ENCODE measurements around the gene SRGAP3.

Gene SRGAP3

DNA sequence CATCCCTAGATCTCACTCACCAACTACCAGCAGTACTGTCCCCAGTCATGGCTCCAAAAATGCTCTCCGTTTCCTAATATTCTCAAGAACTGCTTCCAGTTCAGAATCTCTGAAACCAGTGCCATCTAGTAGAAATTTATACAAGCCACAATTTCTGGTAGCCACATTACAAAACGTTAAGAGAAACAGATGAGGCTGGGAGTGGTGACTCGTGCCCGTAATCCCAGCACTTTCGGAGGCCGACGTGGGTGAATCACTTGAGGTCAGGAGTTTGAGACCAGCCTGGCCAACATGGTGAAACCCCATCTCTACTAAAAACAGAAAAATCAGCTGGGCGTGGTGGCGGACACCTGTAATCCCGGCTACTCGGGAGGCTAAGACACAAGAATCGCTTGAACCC lies 207.8 kb downstream of the SRGAP3 start:
- Histone ChIP-seq H3K27ac (ENCODE audit: low read depth, low read length, poor library complexity, severe bottlenecking) (no peak overlapping the region), H3K27me3 (ENCODE audit: insufficient read depth, low read length) (no peaks in the 10 kb centered on the region), H2AFZ (ENCODE audit: low read length) (no peak overlapping the region), H3K9me2 (ENCODE audit: low read depth, low read length) (no peaks in the 10 kb centered on the region), H3K4me3 (ENCODE audit: low read depth, low read length, poor library complexity, severe bottlenecking) (no peak overlapping the region), H3K4me1 (ENCODE audit: insufficient read depth, low read length, severe bottlenecking) (no peaks in the 10 kb centered on the region), H4K20me1 (ENCODE audit: insufficient read depth, low read length) (no peaks in the 10 kb centered on the region), H3K36me3 (ENCODE audit: insufficient read depth, low read length) (no peaks in the 10 kb centered on the region), H3K9me3 (ENCODE audit: low read length) (no peaks in the 10 kb centered on the region), H3K9ac (ENCODE audit: low read length) (no peak overlapping the region), H3F3A (ENCODE audit: insufficient read depth, low read length) (no peaks in the 10 kb centered on the region), H3K4me2 (ENCODE audit: low read length) (no peak overlapping the region), H3K79me2 (ENCODE audit: insufficient read depth, low read length) (no peaks in the 10 kb centered on the region)
- no peak for TF ChIP-seq EZH2 (IDR thresholded peaks at IDR 0.05; ENCODE audit: borderline replicate concordance, low read length)
- TF ChIP-seq CTCF (IDR thresholded peaks at IDR 0.05; ENCODE audit: low read length), result no peak

- TF ChIP-seq EZH2 (IDR thresholded peaks at IDR 0.05; ENCODE audit: borderline replicate concordance, low read length) (no peak), CTCF (IDR thresholded peaks at IDR 0.05; ENCODE audit: low read length) (no peak)
- Histone ChIP-seq H3K4me3 (ENCODE audit: low read depth, low read length, poor library complexity, severe bottlenecking) (no peak overlapping the region), H4K20me1 (ENCODE audit: insufficient read depth, low read length) (no peaks in the 10 kb centered on the region), H3K27me3 (ENCODE audit: insufficient read depth, low read length) (no peaks in the 10 kb centered on the region), H3K9ac (ENCODE audit: low read length) (no peak overlapping the region), H3K4me2 (ENCODE audit: low read length) (no peak overlapping the region), H3K36me3 (ENCODE audit: insufficient read depth, low read length) (no peaks in the 10 kb centered on the region), H3K79me2 (ENCODE audit: insufficient read depth, low read length) (no peaks in the 10 kb centered on the region), H3F3A (ENCODE audit: insufficient read depth, low read length) (no peaks in the 10 kb centered on the region), H3K9me3 (ENCODE audit: low read length) (no peaks in the 10 kb centered on the region), H3K9me2 (ENCODE audit: low read depth, low read length) (no peaks in the 10 kb centered on the region), H3K27ac (ENCODE audit: low read depth, low read length, poor library complexity, severe bottlenecking) (no peak overlapping the region), H2AFZ (ENCODE audit: low read length) (no peak overlapping the region), H3K4me1 (ENCODE audit: insufficient read depth, low read length, severe bottlenecking) (no peaks in the 10 kb centered on the region)
Observed at GRCh38 chr3:9040996-9041395, 208.4 kb downstream of the SRGAP3 start.

DNA sequence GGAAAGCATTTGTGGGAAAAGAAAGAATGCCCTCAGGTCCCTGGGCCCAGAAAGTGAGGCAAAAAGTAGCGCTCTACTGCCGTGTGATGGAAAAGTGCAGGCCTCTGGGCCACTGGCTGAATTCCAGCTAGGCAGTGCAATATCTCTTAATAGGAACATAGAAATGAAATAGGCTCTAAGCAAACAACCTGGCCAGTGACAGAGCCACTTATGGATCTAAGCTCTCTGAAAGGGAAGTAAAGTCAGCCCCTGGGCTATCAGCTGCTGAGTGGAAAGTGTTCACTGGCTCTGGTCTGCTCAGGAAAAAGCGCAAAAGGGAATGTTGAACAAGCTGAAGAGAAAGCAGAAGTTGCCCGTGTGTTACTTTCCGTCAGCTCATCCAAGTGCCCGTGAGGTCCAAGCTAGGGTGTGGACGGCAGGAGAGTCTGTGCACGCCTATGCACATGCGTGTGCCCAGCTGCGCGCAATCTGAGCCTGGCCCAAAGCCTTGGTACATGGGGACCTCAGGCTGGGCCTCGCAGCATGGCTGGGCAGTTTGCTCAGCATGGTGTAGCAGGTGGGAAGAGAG lies 212.2 kb downstream of the SRGAP3 start:
- no peak overlapping the region for H3K9ac ChIP-seq (ENCODE audit: low read length)
- H3K36me3 ChIP-seq (ENCODE audit: insufficient read depth, low read length), result no peaks in the 10 kb centered on the region
- no peaks in the 10 kb centered on the region for H3K27me3 ChIP-seq (ENCODE audit: insufficient read depth, low read length)

More for the DNA sequence above, 212.2 kb downstream of the SRGAP3 start:
- no peaks in the 10 kb centered on the region for H3K9me2 ChIP-seq (ENCODE audit: low read depth, low read length)
- H3K4me3 ChIP-seq (ENCODE audit: low read depth, low read length, poor library complexity, severe bottlenecking), result no peak overlapping the region
- no peak overlapping the region for H3K27ac ChIP-seq (ENCODE audit: low read depth, low read length, poor library complexity, severe bottlenecking)
- H3F3A ChIP-seq (ENCODE audit: insufficient read depth, low read length), result no peaks in the 10 kb centered on the region
- no peaks in the 10 kb centered on the region for H3K9me3 ChIP-seq (ENCODE audit: low read length)
- H3K4me2 ChIP-seq (ENCODE audit: low read length), result no peak overlapping the region
- no peaks in the 10 kb centered on the region for H3K4me1 ChIP-seq (ENCODE audit: insufficient read depth, low read length, severe bottlenecking)
- no peak overlapping the region for H2AFZ ChIP-seq (ENCODE audit: low read length)
- H4K20me1 ChIP-seq (ENCODE audit: insufficient read depth, low read length), result no peaks in the 10 kb centered on the region
- no peak for TF ChIP-seq EZH2 (IDR thresholded peaks at IDR 0.05; ENCODE audit: borderline replicate concordance, low read length)
- no peak for TF ChIP-seq CTCF (IDR thresholded peaks at IDR 0.05; ENCODE audit: low read length)
- no peaks in the 10 kb centered on the region for H3K79me2 ChIP-seq (ENCODE audit: insufficient read depth, low read length)
